HG03108 (cell line): ENCODE measurements around the gene GRAP2.
"Not testable (repeated sequence)": the region's sequence is repeated elsewhere in the genome, so short reads cannot be mapped to it uniquely, and the experiment has no call there.

Source experiments
- ATAC-seq: cut with Tn5 transposase; IDR thresholded peaks from one replicate; pipeline ENCODE4 v1.9.1; 2021; ENCODE audit warnings: moderate library complexity; ENCODE audit not compliant: unreplicated experiment

The GRAP2 gene

DNA sequence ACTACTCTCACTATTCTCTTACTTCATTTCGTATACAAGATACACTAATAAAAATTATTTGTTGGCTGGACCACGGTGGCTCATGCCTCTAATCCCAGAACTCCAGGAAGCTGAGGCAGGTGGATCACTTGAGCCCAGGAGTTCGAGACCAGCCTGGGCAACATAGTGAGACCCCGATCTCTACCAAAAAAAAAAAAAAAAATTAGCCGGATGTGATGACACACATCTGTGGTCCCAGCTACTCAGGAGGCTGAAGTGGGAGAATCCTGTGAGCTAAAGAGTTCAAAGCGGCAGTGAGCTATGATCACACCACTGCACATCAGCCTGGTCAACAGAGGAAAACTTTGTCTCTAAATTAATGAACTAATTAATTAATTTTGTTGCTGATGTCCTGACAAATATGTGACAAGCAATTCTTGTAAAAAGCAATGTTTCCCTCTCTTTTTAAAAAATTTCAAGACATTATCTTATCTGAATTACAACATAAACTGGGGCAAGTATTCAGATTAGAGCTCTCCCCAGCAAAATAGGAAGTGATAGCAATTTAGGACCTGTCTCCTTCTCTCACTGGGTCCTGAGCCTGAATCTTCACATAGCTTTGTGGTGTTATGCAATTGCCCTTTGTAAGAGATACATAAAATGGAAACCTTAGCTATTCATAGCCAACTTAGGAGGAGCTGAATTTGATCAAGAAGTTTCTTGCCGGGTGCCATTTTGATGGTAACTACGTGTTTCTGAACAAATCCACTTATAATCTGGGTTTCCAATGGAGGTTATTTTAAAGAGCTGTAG is 41.8 kb downstream of the GRAP2 start:
- ATAC-seq: no peak

DNA sequence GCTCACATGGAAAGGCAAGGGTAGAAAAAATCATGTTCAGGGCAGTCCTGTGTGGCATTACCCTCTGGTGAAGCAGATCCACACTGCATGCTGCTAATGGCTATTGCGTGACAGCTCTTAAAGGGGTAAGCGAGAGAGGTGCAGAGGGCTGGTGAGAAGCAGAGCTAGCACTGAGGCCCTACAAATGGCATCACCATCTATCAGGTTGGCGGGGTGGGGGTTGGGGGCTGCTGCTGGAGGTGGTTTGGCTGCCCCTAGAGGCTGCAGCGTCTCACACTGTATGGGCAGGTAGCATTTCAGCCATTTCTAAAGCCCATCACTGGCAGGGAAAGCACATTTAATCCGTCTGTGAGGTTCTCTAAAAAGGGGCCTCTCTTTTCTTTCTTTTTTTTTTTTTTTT is 42.5 kb downstream of the GRAP2 start:
- ATAC-seq: no peak

DNA sequence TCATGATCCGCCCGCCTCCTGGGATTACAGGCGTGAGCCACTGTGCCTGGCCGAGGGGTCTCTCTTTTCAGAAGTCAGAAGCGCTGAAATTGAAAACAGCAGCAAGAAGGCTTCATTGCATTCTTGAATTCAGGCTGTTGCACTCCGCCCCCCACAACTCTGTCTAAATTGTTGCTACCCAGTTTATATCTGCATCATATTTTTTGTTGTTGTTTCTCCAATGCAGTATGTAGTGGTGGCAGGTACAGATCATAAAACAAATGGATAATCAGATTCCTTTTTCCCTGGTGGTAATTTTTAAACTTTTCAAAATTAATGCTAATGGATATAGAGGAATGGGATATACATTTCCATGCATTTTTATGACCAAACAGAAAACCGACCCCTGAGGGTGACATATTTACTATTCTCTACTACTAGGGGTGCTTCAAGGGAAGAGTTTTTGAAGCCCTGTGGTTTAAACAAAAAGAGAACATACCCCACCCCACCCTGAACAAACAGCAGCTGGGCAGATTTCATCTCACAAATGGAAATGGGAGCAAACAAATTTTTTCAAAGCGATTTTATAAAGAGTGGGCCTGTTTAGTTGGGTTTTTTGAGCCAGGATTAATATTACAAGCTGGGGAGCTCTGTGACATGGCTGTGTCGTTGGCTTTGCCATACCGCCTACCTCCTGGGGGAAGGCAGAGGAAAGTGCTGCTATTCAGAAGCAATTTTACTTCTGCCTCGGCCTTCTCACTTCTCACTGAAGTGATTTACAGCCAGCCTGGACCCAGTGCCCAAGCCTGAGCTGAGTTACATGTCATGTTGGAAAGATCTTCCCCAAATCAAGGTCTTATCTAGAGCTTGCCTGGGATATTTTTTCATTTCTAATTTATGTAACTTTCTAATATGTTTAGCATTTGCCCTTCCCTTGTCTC is 43.3 kb downstream of the GRAP2 start:
- no peak for ATAC-seq

GRCh38 chr22:39946126-39946502 is 45.2 kb downstream of the GRAP2 start:
- no peak for ATAC-seq

DNA sequence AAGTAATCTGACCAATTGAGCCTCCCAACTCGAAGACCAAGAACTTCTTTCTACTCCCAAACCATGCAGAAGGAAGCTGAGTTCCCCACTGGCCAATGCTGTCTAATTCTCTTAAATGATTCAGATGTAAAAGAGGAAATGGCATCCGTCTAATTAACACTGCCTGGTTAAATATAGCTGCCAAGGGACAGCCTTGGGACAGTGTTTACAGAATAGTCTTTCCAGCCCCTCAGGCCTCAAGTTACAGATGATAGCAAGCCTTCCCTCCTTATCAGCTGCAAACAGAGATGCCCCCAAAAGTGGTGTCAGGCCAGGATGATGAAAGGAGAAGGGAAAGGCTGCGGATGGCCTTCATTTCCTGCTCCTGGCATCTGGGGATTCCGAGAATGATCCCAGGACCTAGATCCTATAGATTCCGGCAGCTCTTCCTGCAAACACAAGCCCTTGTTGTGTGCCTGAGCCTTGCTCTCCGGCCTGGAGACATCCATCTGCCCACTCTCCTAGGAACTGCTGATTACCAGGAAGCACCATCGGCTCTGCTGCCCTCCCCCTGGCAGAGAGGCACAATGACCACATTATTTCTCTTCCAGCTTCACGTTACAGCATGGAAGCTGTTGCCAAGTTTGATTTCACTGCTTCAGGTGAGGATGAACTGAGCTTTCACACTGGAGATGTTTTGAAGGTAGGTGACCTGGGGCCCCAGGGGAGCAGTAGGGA is 45.8 kb downstream of the GRAP2 start:
- ATAC-seq: no peak

- no peak for ATAC-seq
Observed at GRCh38 chr22:39947220-39948216, 46.6 kb downstream of the GRAP2 start.

GRCh38 chr22:39949964-39950737 is 49.3 kb downstream of the GRAP2 start:
- ATAC-seq: no peak

GRCh38 chr22:39951603-39952293 is 50.9 kb downstream of the GRAP2 start:
- not testable (repeated sequence) for ATAC-seq

- no peak for ATAC-seq
Observed at GRCh38 chr22:39952347-39952746, 51.5 kb downstream of the GRAP2 start.

DNA sequence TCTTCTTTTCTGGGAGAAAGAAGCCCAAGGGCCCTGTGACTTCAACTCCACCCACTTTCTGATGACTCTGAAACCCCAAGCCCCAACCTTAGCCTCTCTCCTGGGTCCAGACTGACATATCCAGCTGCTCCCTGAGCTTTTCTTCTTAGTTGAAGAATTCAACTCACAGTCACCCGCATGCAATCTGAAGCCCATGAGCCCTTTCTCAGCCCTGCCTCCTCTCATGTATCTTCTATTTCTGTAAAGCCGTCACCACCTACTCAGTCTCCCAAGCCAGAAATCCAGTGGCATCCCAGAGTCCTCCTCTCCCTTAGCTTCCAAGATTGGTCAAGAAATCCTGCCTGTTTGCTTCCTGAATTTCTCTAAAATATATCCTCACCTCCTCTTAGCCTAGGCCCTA is 52.2 kb downstream of the GRAP2 start:
- no peak for ATAC-seq

GRCh38 chr22:39954584-39955055 is 53.7 kb downstream of the GRAP2 start:
- ATAC-seq: no peak

- ATAC-seq: no peak
Observed at GRCh38 chr22:39955675-39956074, 54.8 kb downstream of the GRAP2 start.

DNA sequence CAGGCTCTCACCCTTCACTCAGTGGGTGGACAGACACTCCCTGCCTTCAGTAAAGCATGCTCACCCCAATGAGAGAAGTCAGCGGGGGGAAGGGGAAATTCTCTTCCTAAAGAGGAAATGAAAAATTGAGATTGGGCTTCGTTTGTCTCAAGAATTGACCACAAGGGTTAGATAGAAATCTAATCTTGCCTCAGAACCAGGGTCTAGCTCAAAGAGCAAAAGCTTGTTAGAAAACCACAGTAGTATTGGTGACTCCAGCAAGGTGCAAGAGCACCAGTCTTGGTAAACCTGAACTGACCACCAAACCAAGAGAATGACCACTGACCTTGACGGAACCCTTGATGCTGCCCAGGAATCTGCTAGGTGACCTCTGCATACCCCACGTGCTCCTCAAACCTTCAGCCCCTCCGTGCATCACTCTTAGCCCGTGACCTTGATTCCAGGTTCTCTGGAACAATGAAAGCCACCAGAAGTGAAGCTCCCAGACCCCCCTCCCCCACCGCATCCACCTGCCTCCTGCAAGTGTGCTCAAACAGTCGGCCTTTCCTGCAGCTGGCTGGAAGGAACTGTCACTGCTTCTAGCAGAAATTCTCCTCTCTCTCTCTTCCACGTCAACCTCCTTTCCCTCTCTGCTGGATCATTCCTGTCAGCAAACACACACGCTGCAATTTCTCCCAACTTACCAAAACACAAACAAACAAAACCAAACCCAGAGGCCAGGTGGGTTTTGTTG is 56.2 kb downstream of the GRAP2 start:
- no peak for ATAC-seq

- no peak for ATAC-seq
Observed at GRCh38 chr22:39958009-39958711, 57.3 kb downstream of the GRAP2 start.

DNA sequence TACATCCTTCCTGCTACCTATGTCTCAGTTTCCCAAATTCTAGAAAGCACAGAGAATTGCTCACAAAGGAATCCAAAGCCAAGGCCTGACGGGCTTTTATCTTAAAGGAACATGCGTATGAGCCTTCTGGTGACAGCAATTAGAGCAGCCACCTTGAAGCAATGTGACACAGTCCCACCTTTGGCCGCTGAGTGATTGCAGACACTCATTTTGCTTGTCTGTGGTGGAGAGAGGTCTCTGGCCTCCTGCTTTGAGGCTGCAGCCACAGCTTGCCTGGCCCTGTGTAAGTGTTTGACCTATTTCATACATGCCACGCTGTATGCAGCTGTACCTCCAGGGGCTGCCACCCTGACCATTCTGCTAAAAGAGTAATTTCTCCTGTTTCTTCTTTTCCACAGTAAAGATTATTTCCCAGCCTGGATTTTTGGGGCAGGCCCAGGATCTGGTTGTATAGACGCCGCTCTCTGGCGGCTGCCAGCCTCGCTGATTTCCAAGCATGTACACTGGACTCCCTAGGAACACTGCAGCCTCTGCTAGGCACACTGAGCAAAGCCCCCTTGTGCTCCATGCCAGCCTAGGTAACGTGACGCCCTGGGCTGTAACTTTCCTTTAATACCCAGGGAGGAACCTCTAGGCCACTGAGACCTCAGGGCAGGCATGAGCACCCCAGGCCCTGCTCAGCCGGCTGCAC is 58.2 kb downstream of the GRAP2 start:
- no peak for ATAC-seq

DNA sequence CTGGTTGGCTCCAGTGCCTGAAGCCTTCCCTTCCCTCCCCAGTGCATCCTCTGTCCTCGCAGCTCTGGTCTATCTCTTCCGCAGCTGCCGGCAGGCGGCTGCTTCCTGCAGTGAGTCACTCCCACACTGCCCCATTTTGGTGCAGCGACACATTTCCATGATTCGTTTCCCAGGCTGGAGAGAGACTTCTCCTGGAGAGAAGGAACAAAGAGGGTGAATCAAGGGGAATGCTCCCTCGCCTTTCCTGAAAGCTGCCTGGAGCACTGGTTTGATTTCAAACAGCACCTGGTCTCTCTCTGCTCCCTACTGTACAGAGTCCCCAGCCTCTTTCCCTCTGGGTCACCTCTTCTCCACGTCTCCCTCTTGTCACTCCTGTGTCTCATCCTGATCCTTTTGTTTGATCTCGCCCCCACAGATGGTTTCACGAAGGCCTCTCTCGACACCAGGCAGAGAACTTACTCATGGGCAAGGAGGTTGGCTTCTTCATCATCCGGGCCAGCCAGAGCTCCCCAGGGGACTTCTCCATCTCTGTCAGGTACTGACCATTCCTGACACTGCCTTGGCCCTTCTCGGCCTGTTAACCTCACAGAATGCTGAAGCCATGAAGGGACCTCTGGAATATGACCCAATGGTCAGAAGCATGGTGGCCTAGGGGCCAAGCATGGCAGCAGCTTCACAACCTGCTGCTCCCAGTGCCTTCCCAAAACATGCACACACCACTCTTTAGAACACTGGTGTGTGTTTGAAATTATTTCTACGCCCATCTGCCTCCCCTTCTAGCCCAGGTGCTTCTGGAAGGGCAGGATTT is 59.0 kb downstream of the GRAP2 start, which contains the start of gene TMA7B:
TSS of gene TMA7B (plus strand) at position 758 of the 808 bp plus-strand sequence. CDS start 3,978 bp downstream, outside the sequence.
- no peak for ATAC-seq
